Fibroblast of pulmonary artery (primary cell): ENCODE measurements around the gene PNKD.
A peak's percentile ranks its signal among the peaks of the same experiment; 100 is the strongest.

ENCODE experiments used
- DNase-seq: peaks from one replicate; pipeline ENCODE4 v3.0.0-alpha.2; 2010; ENCODE audit warnings: low read depth
- H3K4me3 ChIP-seq: replicated peaks from 2 replicates; pipeline ENCODE4 v1.5.1; 2011; ENCODE audit warnings: low read depth, mild to moderate bottlenecking, control low read depth, low read length, moderate library complexity
- TF ChIP-seq, protein P1 (sequence below): IDR thresholded peaks from 2 replicates; pipeline ENCODE4 v1.5.1; 2011; ENCODE audit warnings: mild to moderate bottlenecking, control low read depth, low read length, inconsistent platforms; ENCODE audit errors: missing control alignments

PNKD gene, protein sequence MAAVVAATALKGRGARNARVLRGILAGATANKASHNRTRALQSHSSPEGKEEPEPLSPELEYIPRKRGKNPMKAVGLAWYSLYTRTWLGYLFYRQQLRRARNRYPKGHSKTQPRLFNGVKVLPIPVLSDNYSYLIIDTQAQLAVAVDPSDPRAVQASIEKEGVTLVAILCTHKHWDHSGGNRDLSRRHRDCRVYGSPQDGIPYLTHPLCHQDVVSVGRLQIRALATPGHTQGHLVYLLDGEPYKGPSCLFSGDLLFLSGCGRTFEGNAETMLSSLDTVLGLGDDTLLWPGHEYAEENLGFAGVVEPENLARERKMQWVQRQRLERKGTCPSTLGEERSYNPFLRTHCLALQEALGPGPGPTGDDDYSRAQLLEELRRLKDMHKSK

DNA sequence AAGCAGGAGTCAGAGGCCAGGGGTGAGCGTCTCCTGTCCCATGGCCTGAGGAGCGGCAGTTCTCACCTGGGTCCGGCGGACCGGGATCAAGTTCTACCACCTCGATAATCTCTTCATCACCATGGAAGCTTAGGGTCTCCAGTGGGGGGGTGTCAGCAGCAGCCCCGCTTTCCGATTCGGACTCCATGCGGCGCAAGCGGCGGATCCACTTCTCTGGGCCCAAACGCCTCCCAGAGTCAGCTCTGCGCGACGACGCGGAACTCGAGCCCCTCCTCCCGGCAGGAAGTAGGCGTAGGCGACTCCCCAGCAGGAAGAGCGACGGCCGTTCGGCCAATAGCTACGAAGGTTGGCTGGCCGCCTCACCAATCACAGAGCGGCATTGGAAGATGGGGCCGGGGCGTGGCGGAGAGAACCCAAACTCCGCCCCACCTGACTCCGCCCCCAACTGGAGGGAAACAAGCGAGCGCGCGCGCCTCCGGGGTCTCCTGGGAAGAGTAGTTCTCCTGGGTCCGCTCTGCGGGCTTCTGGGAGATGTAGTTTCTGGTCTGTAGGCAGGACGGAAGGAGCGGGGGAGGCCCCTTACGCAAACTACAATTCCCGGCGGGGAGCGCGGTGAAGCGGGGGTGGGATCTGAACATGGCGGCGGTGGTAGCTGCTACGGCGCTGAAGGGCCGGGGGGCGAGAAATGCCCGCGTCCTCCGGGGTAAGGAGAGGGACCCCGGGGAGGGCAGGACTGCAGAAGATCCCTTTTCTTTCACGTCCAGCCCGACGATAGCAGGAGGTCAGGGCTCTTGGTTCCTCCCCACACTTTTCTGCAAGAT is at the start of gene PNKD, which contains the start of gene AAMP:
PNKD (plus strand) TSS at position 620 of the 821 bp plus-strand sequence; CDS start at position 637, 17 bp downstream.
AAMP (minus strand) TSS at position 238 of the 821 bp plus-strand sequence; CDS start at position 187, 51 bp downstream.
- DNase-seq, result peak; percentile 100
- H3K4me3 ChIP-seq, result peak within 1 kb of the TSS; percentile 97
- TF ChIP-seq, protein P1, sequence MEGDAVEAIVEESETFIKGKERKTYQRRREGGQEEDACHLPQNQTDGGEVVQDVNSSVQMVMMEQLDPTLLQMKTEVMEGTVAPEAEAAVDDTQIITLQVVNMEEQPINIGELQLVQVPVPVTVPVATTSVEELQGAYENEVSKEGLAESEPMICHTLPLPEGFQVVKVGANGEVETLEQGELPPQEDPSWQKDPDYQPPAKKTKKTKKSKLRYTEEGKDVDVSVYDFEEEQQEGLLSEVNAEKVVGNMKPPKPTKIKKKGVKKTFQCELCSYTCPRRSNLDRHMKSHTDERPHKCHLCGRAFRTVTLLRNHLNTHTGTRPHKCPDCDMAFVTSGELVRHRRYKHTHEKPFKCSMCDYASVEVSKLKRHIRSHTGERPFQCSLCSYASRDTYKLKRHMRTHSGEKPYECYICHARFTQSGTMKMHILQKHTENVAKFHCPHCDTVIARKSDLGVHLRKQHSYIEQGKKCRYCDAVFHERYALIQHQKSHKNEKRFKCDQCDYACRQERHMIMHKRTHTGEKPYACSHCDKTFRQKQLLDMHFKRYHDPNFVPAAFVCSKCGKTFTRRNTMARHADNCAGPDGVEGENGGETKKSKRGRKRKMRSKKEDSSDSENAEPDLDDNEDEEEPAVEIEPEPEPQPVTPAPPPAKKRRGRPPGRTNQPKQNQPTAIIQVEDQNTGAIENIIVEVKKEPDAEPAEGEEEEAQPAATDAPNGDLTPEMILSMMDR, result no peak

DNA sequence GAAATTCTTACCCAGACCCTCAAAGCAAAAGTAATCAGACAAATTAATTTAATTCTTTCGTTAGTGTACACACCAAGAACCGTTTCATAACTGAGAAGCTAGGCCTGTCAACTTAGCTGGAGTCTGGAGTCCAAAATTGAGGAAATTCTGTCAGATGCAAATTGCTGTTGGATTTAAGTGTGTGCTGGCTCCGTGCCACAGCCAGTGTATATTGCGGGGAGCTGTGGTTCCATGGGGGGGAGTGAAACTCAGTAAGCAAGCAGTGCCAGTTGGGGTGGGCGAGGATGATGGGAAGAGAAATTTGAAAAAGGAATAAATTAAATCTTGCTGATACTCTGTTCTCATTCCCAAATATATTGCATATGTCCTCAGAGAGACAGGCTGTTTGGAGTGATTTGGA is 49.3 kb upstream of the PNKD start:
- H3K4me3 ChIP-seq, result no peak overlapping the region
- no peak for DNase-seq
- TF ChIP-seq, protein P1, result no peak

DNA sequence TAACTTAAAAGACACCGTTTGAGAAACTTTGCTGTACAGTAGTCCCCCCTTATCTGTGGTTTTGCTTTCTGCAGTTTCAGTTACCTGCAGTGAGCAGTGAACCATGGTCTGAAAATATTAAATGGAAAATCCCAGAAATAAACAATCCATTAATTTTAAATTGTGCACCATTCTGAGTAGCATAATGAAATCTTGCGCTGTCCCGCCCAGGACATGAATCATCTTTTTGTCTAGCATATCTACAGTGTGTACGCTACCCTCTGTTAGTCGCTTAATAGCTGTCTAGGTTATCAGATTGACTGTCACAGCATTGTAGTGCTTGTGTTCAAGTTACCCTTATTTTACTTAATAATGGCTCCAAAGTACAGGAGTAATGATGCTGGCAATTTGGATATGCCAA is 47.3 kb upstream of the PNKD start:
- TF ChIP-seq, protein P1, result no peak
- H3K4me3 ChIP-seq, result no peak overlapping the region
- DNase-seq, result peak; percentile 39

DNA sequence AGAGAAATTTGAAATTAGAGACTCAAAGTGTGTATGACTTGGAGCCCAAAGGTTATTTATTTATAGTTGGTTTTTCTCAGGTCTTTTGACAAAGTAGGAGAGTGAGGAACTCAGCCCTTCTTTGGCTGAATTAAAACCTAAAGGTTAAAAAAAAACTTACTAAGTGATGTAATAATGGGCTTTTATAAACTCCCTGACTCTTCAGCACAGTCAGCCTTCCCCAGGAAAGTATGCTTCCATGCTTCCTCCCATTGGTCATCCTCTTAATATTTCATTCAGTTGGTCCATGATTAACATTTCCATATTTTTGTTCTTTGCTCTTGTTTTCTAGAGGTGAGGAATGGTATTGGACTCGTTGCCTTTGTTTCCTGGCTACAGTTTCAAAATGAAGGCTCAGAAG is 46.1 kb upstream of the PNKD start:
- no peak for DNase-seq
- TF ChIP-seq, protein P1, result no peak

DNA sequence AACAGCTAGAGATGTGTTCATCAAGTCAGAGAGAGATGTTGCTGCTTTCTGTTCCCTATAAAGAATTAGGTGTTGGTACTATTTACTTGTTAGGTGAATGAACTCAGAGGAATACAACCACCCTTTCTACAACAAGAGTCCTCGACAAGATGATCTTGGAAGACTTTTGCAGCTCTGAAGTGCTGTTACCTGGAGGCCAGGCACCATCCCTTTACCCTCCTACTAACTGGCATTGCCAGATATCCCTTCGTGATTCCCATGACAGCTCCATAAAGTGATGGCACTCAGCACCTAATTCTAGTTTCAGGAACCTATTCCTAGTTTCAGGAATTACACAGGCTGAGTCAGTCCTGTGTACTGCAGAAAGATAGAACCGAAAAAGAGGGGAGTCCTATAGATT is 43.4 kb upstream of the PNKD start:
- TF ChIP-seq, protein P1, result no peak
- H3K4me3 ChIP-seq, result no peak overlapping the region
- DNase-seq, result no peak

More for the DNA sequence above, 46.1 kb upstream of the PNKD start:
- H3K4me3 ChIP-seq, result no peak overlapping the region

DNA sequence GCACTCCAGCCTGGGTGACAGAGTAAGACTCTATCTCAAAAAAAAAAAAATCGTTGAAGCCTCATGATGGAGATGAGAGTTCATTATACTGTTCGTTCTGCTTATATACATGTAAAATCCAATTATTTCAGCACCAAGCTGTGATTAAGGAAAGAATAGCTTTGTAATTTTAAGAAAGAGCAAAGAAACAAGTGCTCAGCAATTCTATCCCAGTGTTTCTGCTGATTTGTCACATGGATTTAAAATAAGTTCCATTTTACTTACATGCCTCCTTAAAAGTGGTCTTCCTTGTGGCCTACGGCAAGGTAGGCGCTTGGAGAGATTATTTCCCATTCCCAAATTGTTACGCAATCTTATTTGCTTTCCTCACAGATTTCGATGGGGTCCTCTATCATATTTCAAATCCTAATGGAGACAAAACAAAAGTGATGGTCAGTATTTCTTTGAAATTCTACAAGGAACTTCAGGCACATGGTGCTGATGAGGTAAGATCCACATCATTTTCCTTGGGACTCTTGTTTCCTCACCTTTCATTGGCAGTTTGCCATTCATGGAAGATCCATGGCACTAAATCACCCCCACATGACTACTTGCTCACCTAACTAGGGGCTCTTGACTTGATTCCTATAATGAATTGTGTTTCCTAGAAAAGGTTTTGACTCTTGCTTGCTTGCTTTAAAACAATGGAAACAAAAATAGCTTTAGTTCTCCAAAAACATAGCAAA is 41.8 kb upstream of the PNKD start:
- peak; percentile 45 for DNase-seq
- H3K4me3 ChIP-seq, result no peak overlapping the region
- TF ChIP-seq, protein P1, result no peak
